ENCODE measurements around the gene ETV5. TPM values are rescaled to one million over a fixed set of nuclear protein-coding genes. Genes with fewer than 3 reads are reported as not detected.

ETV5 gene
- total RNA-seq, 3 donors from 2014 or later, result 9.1 to 19.0 (median 16.1) TPM

DNA sequence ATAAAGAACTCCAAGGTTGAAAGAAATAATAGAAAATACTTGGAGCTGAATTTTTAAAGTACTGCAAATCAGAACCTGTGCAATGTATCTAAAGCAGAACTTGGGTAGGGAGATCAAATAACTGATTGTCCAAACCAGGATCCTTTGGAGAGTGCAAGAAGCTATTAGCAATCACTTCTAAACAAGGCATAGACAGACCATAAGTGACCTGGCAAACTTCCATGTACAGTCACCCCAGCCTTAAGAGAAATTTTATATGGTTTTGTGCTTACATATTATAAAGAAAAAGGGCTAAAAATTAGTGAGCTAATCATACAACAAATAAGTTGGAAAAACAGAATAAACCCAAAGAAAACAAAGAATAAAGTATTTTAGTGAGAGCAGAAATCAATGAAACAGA, 35.2 kb downstream of the ETV5 start:
- Histone ChIP-seq H3K4me3 (no peak overlapping the region), H3K27ac (no peak overlapping the region), H3K4me1 (no peaks in the 10 kb centered on the region), H3K9me3 (peaks cover 0 to 9% of the 10 kb centered on the region in 2 donors), H3K27me3 (no peaks in the 10 kb centered on the region), H3K36me3 (no peaks in the 10 kb centered on the region)
- no peak for DNase-seq (ENCODE audit: low spot score in 2 of 2)
- TF ChIP-seq POLR2AphosphoS5 (IDR thresholded peaks at IDR 0.05) (no peak), POLR2A (IDR thresholded peaks at IDR 0.05) (no peak)
- TF ChIP-seq, protein P1, sequence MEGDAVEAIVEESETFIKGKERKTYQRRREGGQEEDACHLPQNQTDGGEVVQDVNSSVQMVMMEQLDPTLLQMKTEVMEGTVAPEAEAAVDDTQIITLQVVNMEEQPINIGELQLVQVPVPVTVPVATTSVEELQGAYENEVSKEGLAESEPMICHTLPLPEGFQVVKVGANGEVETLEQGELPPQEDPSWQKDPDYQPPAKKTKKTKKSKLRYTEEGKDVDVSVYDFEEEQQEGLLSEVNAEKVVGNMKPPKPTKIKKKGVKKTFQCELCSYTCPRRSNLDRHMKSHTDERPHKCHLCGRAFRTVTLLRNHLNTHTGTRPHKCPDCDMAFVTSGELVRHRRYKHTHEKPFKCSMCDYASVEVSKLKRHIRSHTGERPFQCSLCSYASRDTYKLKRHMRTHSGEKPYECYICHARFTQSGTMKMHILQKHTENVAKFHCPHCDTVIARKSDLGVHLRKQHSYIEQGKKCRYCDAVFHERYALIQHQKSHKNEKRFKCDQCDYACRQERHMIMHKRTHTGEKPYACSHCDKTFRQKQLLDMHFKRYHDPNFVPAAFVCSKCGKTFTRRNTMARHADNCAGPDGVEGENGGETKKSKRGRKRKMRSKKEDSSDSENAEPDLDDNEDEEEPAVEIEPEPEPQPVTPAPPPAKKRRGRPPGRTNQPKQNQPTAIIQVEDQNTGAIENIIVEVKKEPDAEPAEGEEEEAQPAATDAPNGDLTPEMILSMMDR (IDR thresholded peaks at IDR 0.05), result no peak
- intact Hi-C loops (cut with DNase I; ENCODE audit: low total_unique reads), result no loop called here

DNA sequence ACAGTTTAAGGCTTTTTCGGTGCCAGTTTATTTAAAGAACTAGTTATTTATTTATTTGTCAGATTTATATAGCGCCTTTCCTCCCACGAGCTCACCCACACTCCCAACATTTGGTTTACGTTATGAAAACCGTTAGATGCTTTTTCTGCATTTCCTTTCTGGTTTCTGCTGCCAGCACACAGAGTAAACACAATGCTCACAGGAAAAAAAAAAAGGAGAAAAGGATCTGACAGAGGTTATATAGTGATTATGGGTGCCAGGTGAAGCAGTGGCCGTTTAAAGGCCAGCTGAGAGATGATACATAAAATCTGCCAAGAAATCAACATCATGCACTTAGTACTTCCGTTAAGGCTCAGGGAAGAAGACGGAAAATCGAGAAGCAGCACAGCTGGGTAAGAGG, 37.9 kb downstream of the ETV5 start:
- intact Hi-C loops (cut with DNase I; ENCODE audit: low total_unique reads), result no loop called here
- Histone ChIP-seq H3K36me3 (no peaks in the 10 kb centered on the region), H3K4me3 (no peak overlapping the region), H3K4me1 (peaks cover 0 to 3% of the 10 kb centered on the region in 2 donors), H3K27ac (no peak overlapping the region), H3K27me3 (no peaks in the 10 kb centered on the region), H3K9me3 (peaks cover 0 to 9% of the 10 kb centered on the region in 2 donors)
- TF ChIP-seq POLR2AphosphoS5 (IDR thresholded peaks at IDR 0.05) (no peak), POLR2A (IDR thresholded peaks at IDR 0.05) (no peak)
- TF ChIP-seq, protein P1 (IDR thresholded peaks at IDR 0.05), result no peak
- DNase-seq (ENCODE audit: low spot score in 2 of 2), result no peak

DNA sequence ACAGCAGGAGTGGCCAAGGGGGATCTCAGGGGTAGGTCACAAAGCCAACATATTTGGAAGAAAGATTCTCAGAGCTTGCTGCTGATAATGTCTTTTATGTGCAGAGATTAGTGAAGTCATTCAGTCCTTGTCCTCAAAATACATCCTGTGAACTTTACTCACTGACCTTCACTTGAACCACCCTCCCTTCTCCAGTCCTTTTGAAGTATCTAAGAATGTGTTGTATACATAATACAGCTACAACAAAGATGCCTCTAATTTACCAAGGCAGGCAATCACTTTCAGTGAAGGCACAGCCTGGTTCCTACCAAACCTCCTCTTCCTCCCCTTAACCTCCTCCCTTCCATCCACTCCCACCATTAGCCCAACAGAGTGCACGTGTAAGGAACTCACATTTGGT, 38.3 kb downstream of the ETV5 start:
- Histone ChIP-seq H3K27me3 (no peaks in the 10 kb centered on the region), H3K4me1 (peaks cover 0 to 3% of the 10 kb centered on the region in 2 donors), H3K27ac (no peak overlapping the region), H3K4me3 (no peak overlapping the region), H3K36me3 (no peaks in the 10 kb centered on the region), H3K9me3 (peaks cover 0 to 8% of the 10 kb centered on the region in 2 donors)
- DNase-seq (ENCODE audit: low spot score in 2 of 2), result no peak
- intact Hi-C loops (cut with DNase I; ENCODE audit: low total_unique reads), result no loop called here
- no peak for TF ChIP-seq POLR2A (IDR thresholded peaks at IDR 0.05)
- TF ChIP-seq, protein P1 (IDR thresholded peaks at IDR 0.05), result no peak
- TF ChIP-seq POLR2AphosphoS5 (IDR thresholded peaks at IDR 0.05), result no peak

DNA sequence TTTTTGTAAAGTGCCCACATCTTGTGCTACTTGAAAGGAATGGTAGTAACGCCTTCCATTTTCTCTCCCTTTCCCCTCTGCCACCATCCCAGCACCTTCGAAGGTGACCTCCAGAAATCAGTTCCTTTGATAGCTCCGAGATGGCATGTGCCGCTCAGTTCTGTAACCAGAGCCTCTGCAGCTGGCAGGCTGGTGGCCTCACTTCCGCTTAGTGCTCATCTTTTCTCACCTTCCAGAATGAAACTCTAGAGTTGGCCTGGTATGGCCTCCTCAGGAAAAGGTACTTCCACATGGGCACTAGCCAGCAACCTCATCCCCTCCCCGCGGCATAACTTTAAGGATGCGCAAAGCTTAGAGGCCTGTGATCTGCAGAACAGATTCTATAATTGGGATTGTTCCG, 38.8 kb downstream of the ETV5 start:
- DNase-seq (ENCODE audit: low spot score in 2 of 2), result no peak
- no peak overlapping the region for H3K27ac ChIP-seq
- no peak overlapping the region for H3K4me3 ChIP-seq
- intact Hi-C loops (cut with DNase I; ENCODE audit: low total_unique reads), result no loop called here
- H3K27me3 ChIP-seq, result no peaks in the 10 kb centered on the region
- TF ChIP-seq, protein P1 (IDR thresholded peaks at IDR 0.05), result no peak
- TF ChIP-seq POLR2AphosphoS5 (IDR thresholded peaks at IDR 0.05) (no peak), POLR2A (IDR thresholded peaks at IDR 0.05) (no peak)
- H3K4me1 ChIP-seq, result peaks cover 0 to 3% of the 10 kb centered on the region in 2 donors
- peaks cover 0 to 4% of the 10 kb centered on the region in 2 donors for H3K9me3 ChIP-seq
- no peaks in the 10 kb centered on the region for H3K36me3 ChIP-seq

DNA sequence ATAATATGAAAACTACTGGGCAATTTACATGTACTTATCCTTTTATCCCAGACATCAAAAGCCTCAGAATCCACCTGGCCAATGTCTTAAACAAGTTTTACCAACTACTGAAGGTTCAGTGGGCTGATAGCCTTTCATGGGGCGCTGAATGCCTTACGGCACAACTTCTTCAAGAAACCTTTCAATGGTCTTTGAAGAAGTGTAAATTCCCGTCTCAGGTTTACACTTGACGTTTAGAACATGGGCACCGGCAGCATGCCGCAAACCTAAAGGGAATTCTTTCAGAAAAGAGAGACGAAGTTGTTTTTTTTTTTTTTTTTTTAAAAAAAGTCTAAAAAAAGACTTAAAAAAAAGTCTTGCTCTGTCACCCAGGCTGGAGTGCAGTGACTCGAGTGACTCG, 39.7 kb downstream of the ETV5 start:
- no peaks in the 10 kb centered on the region for H3K27me3 ChIP-seq
- no peaks in the 10 kb centered on the region for H3K9me3 ChIP-seq
- no peaks in the 10 kb centered on the region for H3K36me3 ChIP-seq
- TF ChIP-seq, protein P1 (IDR thresholded peaks at IDR 0.05), result no peak
- no peak for TF ChIP-seq POLR2A (IDR thresholded peaks at IDR 0.05)
- no peak for TF ChIP-seq POLR2AphosphoS5 (IDR thresholded peaks at IDR 0.05)
- intact Hi-C loops (cut with DNase I; ENCODE audit: low total_unique reads), result no loop called here
- H3K4me3 ChIP-seq, result no peak overlapping the region
- no peak for DNase-seq (ENCODE audit: low spot score in 2 of 2)
- H3K27ac ChIP-seq, result no peak overlapping the region
- H3K4me1 ChIP-seq, result peaks cover 0 to 3% of the 10 kb centered on the region in 2 donors
